Measurements from ENCODE around the gene IL1R2. TPM values are rescaled to one million over a fixed set of nuclear protein-coding genes. Genes with fewer than 3 reads are reported as not detected.

IL1R2 gene
- total and polyA plus RNA-seq, 2 of the 8 experiments (the other 6 are each of a cell fraction or from before 2014, with no cell fraction given): 0.06 TPM; not detected in 1

GRCh38 chr2:102025583-102026267 is 34.0 kb downstream of the IL1R2 start (continued):
- TF ChIP-seq SAP30 (IDR thresholded peaks at IDR 0.05; ENCODE audit: insufficient read depth, insufficient replicate concordance, low read length): no peak
- no peak for TF ChIP-seq SP4 (IDR thresholded peaks at IDR 0.05; ENCODE audit: low read length)
